HG02973 (cell line): ENCODE measurements around the gene ZC3HAV1.
"Not testable (repeated sequence)": the region's sequence is repeated elsewhere in the genome, so short reads cannot be mapped to it uniquely, and the experiment has no call there.

Experiments used
- ATAC-seq: cut with Tn5 transposase; IDR thresholded peaks from one replicate; pipeline ENCODE4 v1.9.1; 2021; ENCODE audit warnings: moderate library complexity; ENCODE audit not compliant: unreplicated experiment

Gene ZC3HAV1

DNA sequence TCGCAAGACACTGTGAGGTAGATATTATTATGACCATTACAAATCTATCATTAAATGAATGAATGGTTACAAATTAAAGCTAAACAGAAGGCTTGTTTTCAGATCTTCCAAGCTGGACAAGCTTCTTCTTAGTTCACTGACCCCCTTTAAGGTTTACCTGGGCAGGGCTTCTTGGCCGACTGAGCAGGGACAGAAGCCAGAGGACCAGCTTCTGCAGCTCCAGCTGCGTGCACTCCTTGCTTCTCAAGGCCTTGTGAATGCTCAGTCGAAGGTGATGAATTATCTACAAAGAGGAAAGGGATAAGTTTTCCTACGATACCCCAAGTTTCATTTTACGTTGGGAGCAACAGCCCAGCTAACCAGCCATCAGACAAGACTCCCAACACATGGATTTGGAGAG, 83.0 kb downstream of the ZC3HAV1 start:
- ATAC-seq = no peak

GRCh38 chr7:139025861-139026260, 83.7 kb downstream of the ZC3HAV1 start:
- not testable (repeated sequence) for ATAC-seq

GRCh38 chr7:139023076-139023475, 86.4 kb downstream of the ZC3HAV1 start:
- no peak for ATAC-seq

GRCh38 chr7:139022286-139022685, 87.2 kb downstream of the ZC3HAV1 start:
- ATAC-seq = no peak

DNA sequence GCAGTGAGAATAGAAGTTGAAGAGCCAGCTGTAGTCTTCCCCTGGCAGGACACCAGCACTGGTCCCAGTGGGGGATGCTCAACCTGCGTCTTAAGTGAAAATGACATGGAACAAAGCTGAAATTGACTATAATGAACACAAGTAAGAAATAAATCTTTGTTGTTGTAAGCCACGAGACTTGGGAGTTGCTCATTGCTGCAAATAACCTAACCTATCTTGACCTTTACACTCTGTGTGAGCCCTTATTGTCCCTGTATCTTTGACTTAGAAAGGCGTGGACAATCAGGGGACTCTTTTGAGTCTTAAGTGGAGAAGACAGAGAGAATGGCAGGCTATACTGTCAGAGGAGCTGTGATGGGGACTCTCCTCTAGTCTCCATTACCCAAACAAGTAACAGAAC, 90.6 kb downstream of the ZC3HAV1 start:
- no peak for ATAC-seq

- ATAC-seq = peak; percentile 87
Measured at GRCh38 chr7:139016931-139017511, 92.5 kb downstream of the ZC3HAV1 start.

DNA sequence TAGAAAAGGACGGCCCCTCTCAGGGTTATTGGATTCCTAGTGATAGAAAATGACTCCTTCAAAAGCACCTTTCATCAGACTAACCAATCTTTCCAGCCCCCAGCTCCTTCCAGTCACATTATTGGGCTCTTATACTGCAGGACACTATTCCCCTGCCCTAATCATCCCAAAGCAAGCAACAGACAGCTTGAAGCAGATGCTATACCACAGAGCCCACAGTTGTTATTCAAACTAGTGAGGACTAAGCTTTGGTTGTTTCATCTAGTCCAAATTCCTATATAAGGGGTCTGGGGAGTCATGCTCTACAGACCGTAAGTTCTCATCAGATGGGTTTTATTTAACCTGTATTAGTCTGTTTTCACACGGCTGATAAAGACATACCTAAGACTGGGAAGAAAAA, 98.1 kb downstream of the ZC3HAV1 start:
- ATAC-seq = no peak

GRCh38 chr7:139004321-139005090, 105.0 kb downstream of the ZC3HAV1 start:
- no peak for ATAC-seq

DNA sequence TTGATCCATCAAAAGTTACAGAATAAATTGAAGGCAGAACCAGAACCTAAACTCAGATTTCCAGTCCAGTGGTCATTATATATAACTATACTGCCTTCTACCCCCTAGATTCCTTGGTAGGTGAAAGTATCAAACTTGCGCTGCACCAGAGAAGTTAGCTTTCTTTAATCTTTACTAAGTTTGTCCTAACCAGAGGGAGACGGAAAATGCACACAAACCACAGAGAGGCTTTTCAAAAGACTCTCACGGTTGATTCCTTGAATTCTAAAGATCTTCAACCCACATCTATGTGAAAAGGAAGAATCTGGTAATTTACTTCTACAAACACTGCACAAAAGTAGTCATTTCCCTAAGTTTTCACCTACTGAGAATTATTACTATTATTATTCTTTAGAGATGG, 110.1 kb downstream of the ZC3HAV1 start:
- ATAC-seq = no peak
